HepG2 (cell line): ENCODE results near the gene CHMP4B. TPM values are rescaled to one million over a fixed set of nuclear protein-coding genes. Genes with fewer than 3 reads are reported as not detected.

ENCODE experiments used
- ATF4 ChIP-seq, 2 experiments: fragments of 450-650 bp in 1 of 2; sonication (generic) in 1 of 2; formaldehyde crosslinking; IDR thresholded peaks; 2 replicates each; pipeline versions ENCODE4 v1.5.0 to v1.8.0; 2020 to 2022; ENCODE audit warnings: mild to moderate bottlenecking in 1 of 2, missing genetic modification reagents in 1 of 2
- CREB3 ChIP-seq: sonication (generic); formaldehyde crosslinking; IDR thresholded peaks from 2 replicates; pipeline ENCODE4 v1.5.0; 2020; ENCODE audit warnings: missing genetic modification reagents
- CSRNP1 ChIP-seq: sonication (generic); formaldehyde crosslinking; IDR thresholded peaks from 2 replicates; pipeline ENCODE4 v1.8.1; 2023; ENCODE audit warnings: mild to moderate bottlenecking, missing genetic modification reagents
- DDIT3 ChIP-seq: sonication (generic); formaldehyde crosslinking; IDR thresholded peaks from 2 replicates; pipeline ENCODE4 v1.4.0; 2020; ENCODE audit warnings: mild to moderate bottlenecking, missing genetic modification reagents
- HBP1 ChIP-seq: IDR thresholded peaks from 2 replicates; pipeline ENCODE4 v1.6.1; 2016; ENCODE audit warnings: low read depth, control low read depth
- NAIF1 ChIP-seq: sonication (generic); formaldehyde crosslinking; IDR thresholded peaks from 2 replicates; pipeline ENCODE4 v1.5.0; 2020; ENCODE audit warnings: mild to moderate bottlenecking, missing genetic modification reagents, borderline replicate concordance
- NFE2 ChIP-seq: sonication (generic); formaldehyde crosslinking; IDR thresholded peaks from 2 replicates; pipeline ENCODE4 v1.4.0; 2020; ENCODE audit warnings: missing genetic modification reagents
- NR1H2 ChIP-seq: sonication (generic); formaldehyde crosslinking; IDR thresholded peaks from 2 replicates; pipeline ENCODE4 v1.8.1; 2022; ENCODE audit warnings: low read depth, missing genetic modification reagents, borderline replicate concordance
- PBX2 ChIP-seq: IDR thresholded peaks from 2 replicates; pipeline ENCODE4 v1.6.1; 2016; ENCODE audit warnings: control low read depth
- PHF21A ChIP-seq: sonication (generic); formaldehyde crosslinking; IDR thresholded peaks from 2 replicates; pipeline ENCODE4 v1.5.0; 2020; ENCODE audit warnings: mild to moderate bottlenecking, missing genetic modification reagents
- ZBTB2 ChIP-seq: sonication (generic); formaldehyde crosslinking; IDR thresholded peaks from 2 replicates; pipeline ENCODE4 v1.8.0; 2022; ENCODE audit warnings: low read depth, missing genetic modification reagents
- ZBTB8A ChIP-seq: sonication (generic); formaldehyde crosslinking; IDR thresholded peaks from 2 replicates; pipeline ENCODE4 v1.4.0; 2020; ENCODE audit warnings: mild to moderate bottlenecking, low read depth, missing genetic modification reagents, borderline replicate concordance
- ZEB1 ChIP-seq: IDR thresholded peaks from 2 replicates; pipeline ENCODE4 v1.6.1; 2012; ENCODE audit warnings: mild to moderate bottlenecking, low read depth, inconsistent platforms; ENCODE audit not compliant: insufficient replicate concordance
- ZFYVE20 ChIP-seq: sonication (generic); formaldehyde crosslinking; IDR thresholded peaks from 2 replicates; pipeline ENCODE4 v1.8.0; 2023; ENCODE audit warnings: low read depth, mild to moderate bottlenecking, moderate library complexity, missing genetic modification reagents, borderline replicate concordance
- ZNF652 ChIP-seq: IDR thresholded peaks from 2 replicates; pipeline ENCODE4 v1.6.1; 2016; ENCODE audit warnings: low read depth, borderline replicate concordance
- ZNF770 ChIP-seq: sonication (generic); formaldehyde crosslinking; IDR thresholded peaks from 2 replicates; pipeline ENCODE4 v1.5.0; 2020; ENCODE audit warnings: mild to moderate bottlenecking, missing genetic modification reagents
- polyA plus RNA-seq, 8 experiments: library from polyadenylated mRNA; depleted of rRNA in 3 of 8; stranded (reverse) in 7 of 8; unstranded in 1 of 8; fragments of >200 nt; fragmentation: Illumina TruSeq in 4 of 8; extraction: Trizol in 4 of 8; gene quantifications; 2 replicates each; pipeline versions ENCODE4 v1.2.1 to v1.2.3, GENCODE V29; 2011 to 2016; ENCODE audit warnings: low read depth in 4 of 8, missing spikeins in 1 of 8, mixed read lengths in 1 of 8; ENCODE audit not compliant: insufficient read depth in 1 of 8
- total RNA-seq, 5 experiments: library from RNA; depleted of rRNA; stranded (reverse); fragments of >200 nt; fragmentation: Illumina TruSeq; extraction: Trizol; gene quantifications; 2 replicates each; pipeline ENCODE4 v1.2.3, GENCODE V29; 2016; ENCODE audit warnings: low read depth in 1 of 5

The CHMP4B gene
- total and polyA plus RNA-seq, 2 of the 13 experiments (the other 11 are each of a cell fraction or from before 2014, with no cell fraction given): 40.1 to 45.6 TPM

GRCh38 chr20:33810885-33811775 is at the start of gene CHMP4B (continued):
- TF ChIP-seq ATF4 (CRISPR knock-in tag; IDR thresholded peaks at IDR 0.05) (peak in 1 of 2 experiments; percentile 86; a peak in 1 of 4 replicates), CSRNP1 (CRISPR knock-in tag) (no peak), ZNF652 (no peak; the same call in 1 of the 2 replicates), PHF21A (CRISPR knock-in tag) (peak; percentile 83), HBP1 (CRISPR knock-in tag) (peak; percentile 51; the same call in 1 of the 2 replicates), NAIF1 (CRISPR knock-in tag) (no peak), ZBTB8A (CRISPR knock-in tag) (no peak), DDIT3 (CRISPR knock-in tag) (no peak), ZBTB2 (CRISPR knock-in tag) (peak; percentile 97), PBX2 (CRISPR knock-in tag) (no peak), NFE2 (CRISPR knock-in tag) (no peak), NR1H2 (no peak), ZFYVE20 (CRISPR knock-in tag) (peak; percentile 75; the same call in 1 of the 2 replicates), ZEB1 (no peak), ZNF770 (CRISPR knock-in tag) (0 out of 2 replicates have a peak, but pooled peaks have one; percentile 9), CREB3 (CRISPR knock-in tag) (no peak)
